NOMO-1 treated with dmso at 0.1 percent for 144 hours (cell line): ENCODE measurements around the gene SCLT1.
"Not testable (repeated sequence)": the region's sequence is repeated elsewhere in the genome, so short reads cannot be mapped to it uniquely, and the experiment has no call there.

ENCODE experiments used
- DNase-seq: peaks from one replicate; lab custom pipeline; 2025; ENCODE audit not compliant: unreplicated experiment; lab: John Stamatoyannopoulos, UW

The SCLT1 gene

DNA sequence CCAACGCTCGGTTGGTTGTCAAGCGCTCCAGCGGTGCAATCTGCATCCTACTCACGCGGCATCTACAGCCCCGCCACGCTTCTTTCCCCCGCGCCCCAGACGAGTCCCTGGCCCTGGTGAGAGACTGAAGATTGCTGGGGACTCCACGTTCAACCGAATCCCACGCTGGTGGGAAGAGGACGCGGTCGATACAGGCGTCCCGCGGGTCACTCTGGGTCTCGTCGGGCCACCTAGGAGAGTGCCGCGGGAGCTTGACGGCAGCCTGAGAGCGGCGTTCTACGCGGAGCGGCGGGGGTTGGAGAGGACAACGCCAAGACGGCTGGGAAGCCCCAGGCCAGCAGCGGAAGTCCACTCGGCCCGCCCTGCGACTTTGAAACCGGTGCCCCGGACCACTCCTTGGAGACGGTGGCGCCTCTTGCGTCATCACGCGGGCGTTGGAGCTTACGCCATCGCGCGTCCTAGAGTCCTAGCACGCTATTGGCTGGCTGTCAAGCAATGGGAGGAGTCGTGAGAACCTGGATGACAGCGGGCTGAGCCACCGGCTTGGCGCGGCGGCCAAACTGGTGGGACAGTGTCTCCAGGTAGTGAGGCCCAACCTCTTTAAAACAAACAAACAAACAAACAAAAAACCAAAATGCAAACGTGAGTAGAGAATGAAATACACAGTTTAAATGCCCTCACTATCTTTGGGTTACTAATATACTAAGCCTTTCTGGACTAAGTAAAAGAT, at the start of gene SCLT1:
Gene SCLT1 (minus strand): TSS at position 349 of the 730 bp plus-strand sequence. CDS start 436 bp downstream, outside the sequence.
- DNase-seq = peak; percentile 95

- DNase-seq = no peak
These were observed 47.2 kb upstream of the SCLT1 start for GRCh38 chr4:129140521-129140920.

DNA sequence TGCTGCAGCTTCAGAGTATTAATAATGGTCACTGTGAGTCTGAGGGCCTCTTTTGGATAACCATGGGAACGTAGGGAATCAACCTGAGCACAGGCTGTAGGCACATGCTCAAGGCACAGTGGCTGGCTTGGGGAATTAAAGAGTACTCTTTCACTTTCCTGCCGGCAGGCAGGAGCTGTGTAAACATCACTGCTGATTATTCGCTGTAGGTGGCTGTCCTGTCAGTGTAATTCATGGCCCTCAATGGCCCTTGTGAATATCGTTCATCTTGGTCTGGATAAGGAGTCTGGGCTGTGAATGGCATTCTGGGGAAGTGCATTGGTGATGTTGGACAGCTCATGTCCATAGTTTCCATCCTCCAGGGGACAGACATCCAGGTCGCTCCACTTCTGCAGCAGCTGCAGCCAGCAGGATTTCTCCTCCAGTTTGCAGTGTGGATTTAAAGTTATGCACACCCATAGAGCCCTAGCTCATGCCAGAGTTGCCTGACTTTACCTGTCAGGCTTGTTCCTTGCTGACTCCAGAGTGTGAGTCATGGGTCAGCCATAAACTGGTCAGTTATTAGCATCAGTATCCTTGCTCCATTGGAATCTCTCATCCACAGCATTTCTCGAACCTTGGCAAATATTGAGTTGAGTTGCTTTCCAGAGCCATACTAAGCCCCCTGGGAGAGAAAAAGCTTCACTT, 45.6 kb upstream of the SCLT1 start:
- DNase-seq = no peak

- DNase-seq = no peak
These were observed 43.1 kb upstream of the SCLT1 start for GRCh38 chr4:129136433-129136832.

GRCh38 chr4:129131343-129131742, 38.0 kb upstream of the SCLT1 start:
- DNase-seq = no peak

DNA sequence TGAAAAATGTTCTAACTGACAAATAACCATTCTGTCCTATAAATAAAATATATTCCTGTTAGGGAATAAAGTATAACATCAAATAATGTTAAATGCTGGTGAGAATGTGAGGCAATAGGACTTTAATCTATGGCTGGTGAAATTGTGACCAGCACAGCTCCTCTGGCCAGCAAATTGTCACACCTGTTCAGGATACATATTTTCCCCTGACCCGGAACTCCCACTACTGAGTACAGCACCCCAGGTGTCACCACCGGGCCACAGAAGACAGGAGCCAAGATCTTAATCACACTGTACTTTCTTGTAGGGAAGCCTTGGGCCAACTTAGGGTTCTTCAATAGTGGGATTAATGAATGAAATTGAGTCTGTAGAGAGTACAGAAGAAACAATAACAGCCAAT, 35.8 kb upstream of the SCLT1 start:
- no peak for DNase-seq

- not testable (repeated sequence) for DNase-seq
These were observed 33.3 kb upstream of the SCLT1 start for GRCh38 chr4:129126614-129127013.

DNA sequence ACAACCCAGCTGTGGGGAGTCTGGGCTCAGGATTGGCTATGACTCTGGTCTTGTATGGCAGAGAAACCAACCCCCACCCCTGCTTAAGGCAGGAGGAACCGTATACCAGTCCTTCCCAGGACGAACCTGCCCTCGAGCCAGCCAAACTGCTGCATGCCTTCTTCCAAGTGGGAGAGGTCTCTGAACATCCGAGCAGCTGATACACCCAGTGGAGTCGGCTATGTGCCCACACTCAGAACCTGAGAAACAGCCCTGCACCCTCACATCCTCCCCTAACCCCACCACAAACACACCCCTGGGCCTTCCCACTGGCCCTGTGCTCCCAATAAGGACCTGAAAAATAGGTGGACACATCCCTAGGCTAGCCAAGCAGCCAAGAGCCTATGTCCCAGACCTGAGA, 24.4 kb upstream of the SCLT1 start:
- no peak for DNase-seq

DNA sequence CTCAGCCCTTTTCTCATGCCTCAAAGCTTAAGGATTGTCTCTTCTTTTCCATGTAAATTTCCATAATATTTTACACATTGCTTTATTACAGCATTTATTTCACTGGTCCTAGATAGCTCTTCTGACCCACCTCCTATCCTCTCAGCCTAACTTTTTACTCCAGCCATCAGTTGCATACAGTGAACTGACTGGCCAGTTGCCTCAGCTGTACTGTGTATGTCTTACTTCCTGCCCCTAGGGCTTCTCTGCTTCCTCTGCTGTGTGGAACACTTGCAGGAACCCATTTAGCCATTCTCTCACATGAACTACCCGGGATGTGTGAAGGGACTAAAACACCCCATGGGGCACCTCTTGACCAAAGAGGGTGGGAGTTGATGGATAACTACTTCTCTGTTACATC, 20.6 kb upstream of the SCLT1 start:
- DNase-seq = no peak

GRCh38 chr4:129113434-129113833, 20.1 kb upstream of the SCLT1 start:
- DNase-seq = no peak

- no peak for DNase-seq
These were observed 18.6 kb upstream of the SCLT1 start for GRCh38 chr4:129111919-129112318.

- no peak for DNase-seq
These were observed 17.6 kb upstream of the SCLT1 start for GRCh38 chr4:129110931-129111330.

DNA sequence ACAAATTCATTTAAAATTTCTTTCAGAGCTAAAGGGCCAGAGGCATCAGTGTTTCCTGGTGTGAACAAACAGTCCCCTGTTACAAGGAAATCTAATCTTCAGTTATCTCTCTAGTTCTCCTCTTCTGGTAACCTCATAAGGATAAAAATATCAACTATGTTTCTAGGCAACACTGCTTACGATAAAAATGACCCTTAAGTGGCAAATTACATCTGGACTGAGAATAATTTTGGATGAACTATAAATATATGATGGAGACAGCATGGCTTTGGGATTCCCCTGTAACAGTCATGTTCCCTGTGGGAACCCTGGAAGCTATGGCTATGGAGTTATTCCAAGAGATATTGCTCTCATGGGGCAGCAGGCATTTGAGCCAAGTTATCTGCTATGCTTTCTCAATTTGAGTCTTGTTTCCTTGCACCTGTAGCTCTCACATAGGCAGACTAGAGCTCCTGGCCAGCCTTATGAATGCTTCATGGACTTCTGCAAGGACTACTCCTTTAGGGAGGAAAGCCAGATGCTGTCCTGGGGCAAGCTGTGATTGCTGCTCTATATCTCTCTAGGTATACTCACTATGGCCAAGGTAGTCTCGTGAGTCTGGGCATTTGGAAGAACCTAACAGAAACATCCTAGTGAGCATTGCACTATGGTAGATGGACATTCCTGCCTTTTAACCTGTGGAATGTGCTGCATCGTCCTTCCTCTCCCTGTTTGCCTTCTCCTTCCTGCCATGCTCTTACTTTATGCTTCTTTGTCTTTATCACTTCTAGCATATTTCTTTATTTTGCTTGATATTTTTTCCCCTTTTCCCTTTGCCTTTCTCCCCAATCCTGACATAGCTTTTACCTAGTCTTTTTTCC, 16.9 kb upstream of the SCLT1 start:
- DNase-seq = no peak

DNA sequence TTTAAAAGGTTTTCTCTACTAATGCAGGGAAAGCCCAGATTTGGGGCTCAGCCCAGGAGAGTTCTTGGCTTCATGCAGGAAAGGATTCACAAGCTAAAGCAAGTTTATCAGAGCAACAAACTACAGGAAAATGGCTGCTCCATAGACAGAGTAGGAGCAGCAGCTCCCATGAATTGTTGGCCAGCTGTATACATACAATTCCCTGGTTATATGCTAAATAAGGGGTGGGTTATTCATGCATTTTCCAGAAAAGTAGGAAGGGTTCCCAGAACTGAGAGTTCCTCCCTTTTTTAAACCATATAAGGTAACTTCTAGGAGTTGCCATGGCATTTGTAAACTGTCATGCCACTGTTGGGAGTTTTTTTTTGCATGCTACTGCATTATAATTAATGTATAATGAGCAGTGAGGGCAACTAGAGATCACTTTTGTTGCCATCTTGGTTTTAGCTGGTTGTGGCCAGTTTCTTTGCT, 5.2 kb upstream of the SCLT1 start:
- no peak for DNase-seq

- peak; percentile 60 for DNase-seq
These were observed 2.6 kb upstream of the SCLT1 start, which contains the start of gene C4orf33 for GRCh38 chr4:129095811-129096454. Gene C4orf33, plus strand, starts transcription at chr4:129096152. Its CDS starts 6,459 bp downstream, at chr4:129102611.

- DNase-seq = no peak
These were observed 1.0 kb upstream of the SCLT1 start for GRCh38 chr4:129094347-129094746.

GRCh38 chr4:129092631-129093190, 628 bp downstream of the SCLT1 start:
- no peak for DNase-seq

DNA sequence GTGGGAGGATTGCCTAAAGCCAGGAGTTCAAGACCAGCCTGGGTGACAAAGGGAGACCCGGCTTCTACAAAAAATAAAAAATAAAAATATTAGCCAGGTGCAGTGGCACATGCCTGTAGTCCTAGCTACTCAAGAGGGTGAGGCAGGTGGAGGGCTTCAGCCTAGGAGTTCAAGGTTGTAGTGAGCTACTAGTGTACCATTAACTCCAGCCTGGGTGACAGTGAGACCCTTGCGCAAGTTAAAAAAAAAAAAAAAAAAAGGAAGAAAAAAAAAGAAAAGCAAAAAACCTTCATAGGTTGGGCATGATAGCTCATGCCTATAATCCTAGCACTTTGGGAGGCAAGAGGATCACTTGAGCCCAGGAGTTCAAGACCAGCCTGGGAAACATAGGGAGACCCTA, 5.8 kb downstream of the SCLT1 start:
- no peak for DNase-seq

- no peak for DNase-seq
These were observed 7.9 kb downstream of the SCLT1 start for GRCh38 chr4:129085472-129085871.

DNA sequence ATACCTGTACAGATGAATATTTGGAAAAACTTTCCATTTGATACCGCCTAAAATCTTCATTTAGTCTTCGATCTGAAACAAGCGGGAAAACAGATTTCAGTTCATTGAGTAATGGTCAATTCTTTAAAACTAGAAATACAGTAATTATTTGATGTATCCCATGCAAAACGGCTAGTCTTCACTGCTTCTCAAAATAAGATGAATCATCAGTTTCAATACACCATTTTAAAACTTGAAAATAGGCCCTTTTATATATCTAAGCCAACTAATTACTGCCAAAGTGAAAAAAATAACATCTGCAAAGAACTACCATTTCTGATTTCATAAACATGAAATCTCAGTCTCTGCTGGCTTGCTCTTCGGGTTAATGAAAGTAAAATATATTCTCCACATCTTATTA, 11.0 kb downstream of the SCLT1 start:
- no peak for DNase-seq

- no peak for DNase-seq
These were observed 13.2 kb downstream of the SCLT1 start for GRCh38 chr4:129080129-129080528.
